WTC11 (cell line): Measurements from ENCODE around the gene GAR1.

Experiments
- NFE2L1 ChIP-seq: sonication (generic); formaldehyde crosslinking; IDR thresholded peaks from 2 replicates; pipeline ENCODE4 v1.8.1; 2023; ENCODE audit warnings: missing genetic modification reagents
- TF ChIP-seq, protein P1 (sequence below): fragments of 200-600 bp; IDR thresholded peaks from 2 replicates; pipeline ENCODE4 v1.8.0; 2022; ENCODE audit warnings: antibody characterized with exemption
- TF ChIP-seq, protein P2 (sequence below): sonication (generic); formaldehyde crosslinking; IDR thresholded peaks from 2 replicates; pipeline ENCODE4 v1.8.1; 2023; ENCODE audit warnings: mild to moderate bottlenecking, missing genetic modification reagents, moderate library complexity
- TF ChIP-seq, protein P3 (sequence below): sonication (generic); formaldehyde crosslinking; IDR thresholded peaks from 2 replicates; pipeline ENCODE4 v1.8.0; 2022; ENCODE audit warnings: mild to moderate bottlenecking, missing genetic modification reagents

DNA sequence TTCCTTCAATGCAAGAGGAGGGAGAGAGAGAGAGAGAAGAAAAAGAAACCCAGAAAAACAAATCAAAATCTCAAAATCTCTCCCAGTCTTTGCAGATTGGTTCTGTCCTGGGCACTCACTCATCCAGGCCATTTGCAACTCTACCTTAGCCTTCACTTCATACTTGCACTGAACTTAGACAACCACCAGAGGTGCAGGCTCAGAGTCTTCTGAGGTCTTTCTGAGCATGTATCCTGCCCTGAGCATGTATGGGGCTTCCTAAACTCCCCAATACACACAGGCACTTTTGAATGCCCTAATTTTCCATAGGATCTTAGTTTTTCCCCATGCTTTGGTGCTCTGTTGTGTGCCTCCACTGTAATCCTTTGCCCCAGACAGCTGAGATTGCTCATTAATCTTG is 16.7 kb upstream of the GAR1 start:
- TF ChIP-seq, protein P1, sequence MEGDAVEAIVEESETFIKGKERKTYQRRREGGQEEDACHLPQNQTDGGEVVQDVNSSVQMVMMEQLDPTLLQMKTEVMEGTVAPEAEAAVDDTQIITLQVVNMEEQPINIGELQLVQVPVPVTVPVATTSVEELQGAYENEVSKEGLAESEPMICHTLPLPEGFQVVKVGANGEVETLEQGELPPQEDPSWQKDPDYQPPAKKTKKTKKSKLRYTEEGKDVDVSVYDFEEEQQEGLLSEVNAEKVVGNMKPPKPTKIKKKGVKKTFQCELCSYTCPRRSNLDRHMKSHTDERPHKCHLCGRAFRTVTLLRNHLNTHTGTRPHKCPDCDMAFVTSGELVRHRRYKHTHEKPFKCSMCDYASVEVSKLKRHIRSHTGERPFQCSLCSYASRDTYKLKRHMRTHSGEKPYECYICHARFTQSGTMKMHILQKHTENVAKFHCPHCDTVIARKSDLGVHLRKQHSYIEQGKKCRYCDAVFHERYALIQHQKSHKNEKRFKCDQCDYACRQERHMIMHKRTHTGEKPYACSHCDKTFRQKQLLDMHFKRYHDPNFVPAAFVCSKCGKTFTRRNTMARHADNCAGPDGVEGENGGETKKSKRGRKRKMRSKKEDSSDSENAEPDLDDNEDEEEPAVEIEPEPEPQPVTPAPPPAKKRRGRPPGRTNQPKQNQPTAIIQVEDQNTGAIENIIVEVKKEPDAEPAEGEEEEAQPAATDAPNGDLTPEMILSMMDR = no peak
- TF ChIP-seq, protein P2, sequence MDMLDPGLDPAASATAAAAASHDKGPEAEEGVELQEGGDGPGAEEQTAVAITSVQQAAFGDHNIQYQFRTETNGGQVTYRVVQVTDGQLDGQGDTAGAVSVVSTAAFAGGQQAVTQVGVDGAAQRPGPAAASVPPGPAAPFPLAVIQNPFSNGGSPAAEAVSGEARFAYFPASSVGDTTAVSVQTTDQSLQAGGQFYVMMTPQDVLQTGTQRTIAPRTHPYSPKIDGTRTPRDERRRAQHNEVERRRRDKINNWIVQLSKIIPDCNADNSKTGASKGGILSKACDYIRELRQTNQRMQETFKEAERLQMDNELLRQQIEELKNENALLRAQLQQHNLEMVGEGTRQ = no peak
- TF ChIP-seq NFE2L1 (CRISPR knock-in tag) = no peak
- TF ChIP-seq, protein P3, sequence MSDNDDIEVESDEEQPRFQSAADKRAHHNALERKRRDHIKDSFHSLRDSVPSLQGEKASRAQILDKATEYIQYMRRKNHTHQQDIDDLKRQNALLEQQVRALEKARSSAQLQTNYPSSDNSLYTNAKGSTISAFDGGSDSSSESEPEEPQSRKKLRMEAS (CRISPR knock-in tag) = no peak
